GM18951 (cell line): Measurements from ENCODE around the gene PLA2G7.

Source experiments
- POLR2A ChIP-seq: IDR thresholded peaks from 4 replicates; pipeline ENCODE4 v1.6.1; 2011; ENCODE audit warnings: mild to moderate bottlenecking; ENCODE audit not compliant: insufficient read length, insufficient read depth; ENCODE audit errors: extremely low read depth
- in situ Hi-C: fragments of 300-500 bp; cut with MboI; formaldehyde crosslinking; loops from one replicate; pipeline ENCODE4 v1.12.0; 2022; ENCODE audit warnings: low sequenced_read_pairs, mixed read lengths, inconsistent platforms; ENCODE audit not compliant: unreplicated experiment

Gene PLA2G7

GRCh38 chr6:46690141-46690755 is 44.9 kb downstream of the PLA2G7 start:
- TF ChIP-seq POLR2A = no peak
- in situ Hi-C loops = no loop called here

- TF ChIP-seq POLR2A = no peak
- in situ Hi-C loops = no loop called here
Observed at GRCh38 chr6:46689657-46690056, 45.5 kb downstream of the PLA2G7 start.

GRCh38 chr6:46688966-46689335 is 46.2 kb downstream of the PLA2G7 start:
- TF ChIP-seq POLR2A = no peak
- in situ Hi-C loops = no loop called here

- no peak for TF ChIP-seq POLR2A
- in situ Hi-C loops = no loop called here
Observed at GRCh38 chr6:46688117-46688965, 46.8 kb downstream of the PLA2G7 start.

- TF ChIP-seq POLR2A = no peak
- in situ Hi-C loops = no loop called here
Observed at GRCh38 chr6:46687619-46688097, 47.5 kb downstream of the PLA2G7 start, which contains the start of gene TDRD6. TSS of gene TDRD6 (plus strand) at chr6:46687885. CDS start at chr6:46688129, 244 bp downstream.

GRCh38 chr6:46684771-46685170 is 50.4 kb downstream of the PLA2G7 start:
- in situ Hi-C loops = no loop called here
- TF ChIP-seq POLR2A = no peak

- TF ChIP-seq POLR2A = no peak
- in situ Hi-C loops = no loop called here
Observed at GRCh38 chr6:46677314-46677654, 57.9 kb downstream of the PLA2G7 start.

GRCh38 chr6:46676604-46677313 is 58.4 kb downstream of the PLA2G7 start:
- in situ Hi-C loops = no loop called here
- TF ChIP-seq POLR2A = no peak

GRCh38 chr6:46674410-46674809 is 60.8 kb downstream of the PLA2G7 start:
- in situ Hi-C loops = no loop called here
- no peak for TF ChIP-seq POLR2A

GRCh38 chr6:46667377-46667776 is 67.8 kb downstream of the PLA2G7 start:
- in situ Hi-C loops = no loop called here
- TF ChIP-seq POLR2A = no peak

- TF ChIP-seq POLR2A = no peak
- in situ Hi-C loops = no loop called here
Observed at GRCh38 chr6:46661483-46661882, 73.7 kb downstream of the PLA2G7 start.

- in situ Hi-C loops = no loop called here
- TF ChIP-seq POLR2A = no peak
Observed at GRCh38 chr6:46657642-46658041, 77.5 kb downstream of the PLA2G7 start.

GRCh38 chr6:46655803-46656202 is 79.4 kb downstream of the PLA2G7 start:
- in situ Hi-C loops = no loop called here
- no peak for TF ChIP-seq POLR2A
